ENCODE results near the gene ADAMTS14.

The ADAMTS14 gene

GRCh38 chr10:70730955-70731354 is 58.6 kb downstream of the ADAMTS14 start:
- no peak for DNase-seq (ENCODE audit: low read depth, low spot score)

DNA sequence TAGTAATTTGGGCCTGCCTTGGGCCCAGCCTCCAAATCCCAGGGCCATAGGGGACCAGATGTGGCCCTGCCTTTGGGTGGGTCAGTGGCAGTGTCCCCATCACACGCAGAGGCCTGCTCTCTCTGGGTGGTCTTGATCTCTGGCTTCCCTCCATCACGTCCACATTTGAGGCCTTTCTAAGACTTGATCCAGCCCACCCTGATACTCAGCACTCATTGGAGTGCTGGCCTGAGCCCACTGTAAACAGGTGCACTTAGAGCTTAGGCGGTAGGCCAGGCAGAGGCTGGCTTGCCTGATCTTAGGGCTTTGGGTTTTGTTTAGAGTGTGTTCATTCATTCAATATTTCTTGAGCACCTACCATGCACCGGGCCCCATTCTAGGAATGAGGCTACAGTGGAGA is 60.3 kb downstream of the ADAMTS14 start:
- no peak for DNase-seq (ENCODE audit: low read depth, low spot score)

DNA sequence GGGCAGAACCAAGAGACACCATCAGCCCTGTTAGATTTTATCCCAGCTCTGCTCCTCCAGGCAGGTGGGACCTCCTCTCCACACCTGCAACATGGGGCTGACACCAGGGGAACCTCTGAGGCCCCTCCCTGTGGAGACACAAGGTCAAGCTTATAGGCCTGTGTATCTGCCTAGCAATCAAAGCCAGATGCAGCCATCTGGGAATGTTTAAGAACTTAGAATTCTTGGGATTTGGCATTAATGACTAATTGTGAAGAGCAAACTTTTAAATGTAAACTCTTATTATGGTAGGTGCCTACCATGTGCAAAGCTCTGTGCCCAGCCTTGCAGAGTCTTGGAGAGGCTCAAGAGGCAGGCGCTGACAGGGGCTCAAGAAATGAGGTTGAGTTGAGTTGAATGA is 60.7 kb downstream of the ADAMTS14 start:
- no peak for DNase-seq (ENCODE audit: low read depth, low spot score)

DNA sequence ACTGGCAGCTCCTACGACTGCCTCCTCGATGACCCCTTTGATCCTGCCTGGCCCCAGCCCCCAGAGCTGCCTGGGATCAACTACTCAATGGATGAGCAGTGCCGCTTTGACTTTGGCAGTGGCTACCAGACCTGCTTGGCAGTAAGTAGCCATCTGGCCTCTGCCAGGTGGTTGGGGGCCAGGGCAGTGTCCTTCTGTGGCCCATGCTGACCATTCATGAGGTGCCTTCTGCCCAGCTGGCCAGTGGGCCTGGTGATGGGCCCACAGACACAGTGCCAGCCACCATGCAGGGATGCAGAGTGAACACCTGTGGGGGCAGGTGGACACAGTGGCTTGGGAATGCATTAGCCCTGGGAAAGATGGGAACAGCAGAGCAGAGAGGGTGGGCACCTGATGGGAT is 62.9 kb downstream of the ADAMTS14 start:
- no peak for DNase-seq (ENCODE audit: low read depth, low spot score)

- DNase-seq (ENCODE audit: low read depth, low spot score), result no peak
Measured at GRCh38 chr10:70736525-70736924, 64.2 kb downstream of the ADAMTS14 start.

GRCh38 chr10:70737250-70737649 is 64.9 kb downstream of the ADAMTS14 start:
- no peak for DNase-seq (ENCODE audit: low read depth, low spot score)

DNA sequence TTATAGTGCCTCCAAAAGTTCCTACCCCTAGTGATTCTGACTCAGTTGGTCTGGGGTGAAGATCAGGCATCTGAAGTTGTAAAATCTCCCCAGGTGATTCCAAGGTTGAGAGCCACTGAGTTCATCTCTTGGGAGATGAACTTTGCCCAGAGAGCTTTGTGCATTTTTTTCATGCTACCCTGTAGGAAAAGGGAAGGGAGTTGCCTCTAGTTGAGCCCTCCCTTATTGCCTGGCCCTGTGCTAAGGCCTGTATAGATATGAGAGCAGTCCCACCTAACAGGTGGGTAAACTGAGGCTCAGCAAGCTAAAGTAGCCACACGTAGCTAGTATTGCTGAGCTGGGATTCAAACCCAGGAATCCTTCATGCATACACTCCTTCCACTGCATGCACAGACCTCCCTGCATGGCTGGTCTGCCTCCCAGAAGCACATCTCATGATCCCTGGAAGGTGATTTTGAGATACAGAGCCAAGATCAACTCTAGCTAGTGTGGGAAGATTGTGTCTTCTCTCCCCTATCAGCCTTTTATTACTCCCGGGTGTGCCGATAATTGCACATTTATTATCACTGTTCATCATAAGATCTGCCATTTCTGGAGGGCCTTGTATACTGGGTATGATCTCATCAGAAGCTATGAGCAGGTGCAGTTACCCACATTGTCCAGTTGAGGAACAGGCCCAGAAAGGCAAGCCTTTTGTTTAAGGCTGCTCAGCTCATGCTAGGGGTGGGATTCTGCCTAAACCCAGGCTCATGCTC is 65.9 kb downstream of the ADAMTS14 start:
- DNase-seq (ENCODE audit: low read depth, low spot score), result no peak

GRCh38 chr10:70738761-70739121 is 66.4 kb downstream of the ADAMTS14 start:
- DNase-seq (ENCODE audit: low read depth, low spot score), result no peak

- no peak for DNase-seq (ENCODE audit: low read depth, low spot score)
Measured at GRCh38 chr10:70740406-70741288, 68.3 kb downstream of the ADAMTS14 start.

DNA sequence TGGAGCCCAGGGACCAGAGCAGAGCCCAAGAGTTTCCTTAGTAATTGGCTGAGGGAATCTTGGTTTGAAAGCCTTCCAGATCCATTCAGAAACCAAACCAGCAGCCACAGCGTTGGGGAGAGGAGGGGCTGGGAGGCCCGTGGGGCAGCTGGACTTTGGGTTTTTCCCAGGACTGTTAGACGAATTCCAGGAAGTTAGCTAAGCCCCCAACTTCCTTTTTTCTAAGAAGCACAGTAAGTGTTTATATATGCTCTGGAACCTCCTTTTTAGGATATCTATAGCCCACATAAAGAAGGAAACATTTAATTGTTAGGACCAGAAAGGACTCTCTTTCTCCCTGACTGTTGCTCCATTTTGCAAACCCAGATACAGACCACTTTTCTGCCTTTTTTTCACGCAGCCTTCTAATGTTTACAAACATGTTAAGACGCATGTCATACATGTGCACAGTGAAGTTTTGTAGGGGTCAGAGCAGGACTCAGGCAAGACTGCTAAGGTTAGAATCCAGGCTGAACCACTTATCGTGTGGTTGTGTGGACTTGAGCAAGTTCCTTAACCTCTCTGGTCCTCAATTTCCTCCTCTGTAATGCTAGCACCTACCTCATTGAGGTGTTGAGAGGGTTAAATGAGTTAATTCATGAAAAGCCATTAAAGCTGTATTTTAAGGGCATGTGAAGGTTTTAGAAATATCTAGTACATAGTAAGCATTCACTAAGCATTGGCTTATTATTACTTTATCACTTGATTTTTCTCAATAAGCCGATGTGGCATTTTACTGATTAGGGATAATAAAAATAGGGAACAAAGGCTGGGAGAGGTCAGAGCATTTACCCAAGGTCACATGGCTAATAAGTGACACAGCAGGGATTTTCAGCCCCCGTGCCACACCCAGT is 70.5 kb downstream of the ADAMTS14 start:
- no peak for DNase-seq (ENCODE audit: low read depth, low spot score)

DNA sequence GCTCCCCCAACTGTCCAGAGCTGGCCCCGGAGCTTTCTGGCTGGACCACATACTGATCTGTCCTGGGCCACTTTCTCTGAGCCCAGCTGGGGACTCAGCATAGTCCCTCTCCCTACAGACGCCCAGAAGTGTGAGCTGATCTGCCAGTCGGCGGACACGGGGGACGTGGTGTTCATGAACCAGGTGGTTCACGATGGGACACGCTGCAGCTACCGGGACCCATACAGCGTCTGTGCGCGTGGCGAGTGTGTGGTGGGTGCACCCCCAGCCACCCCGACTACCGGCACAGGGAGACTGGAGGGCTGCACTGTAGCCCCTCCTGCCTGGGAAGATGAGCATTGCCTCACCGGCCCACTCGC is 71.1 kb downstream of the ADAMTS14 start:
- no peak for DNase-seq (ENCODE audit: low read depth, low spot score)

GRCh38 chr10:70743879-70744278 is 71.6 kb downstream of the ADAMTS14 start:
- DNase-seq (ENCODE audit: low read depth, low spot score), result no peak

GRCh38 chr10:70744617-70745143 is 72.4 kb downstream of the ADAMTS14 start:
- DNase-seq (ENCODE audit: low read depth, low spot score), result no peak

DNA sequence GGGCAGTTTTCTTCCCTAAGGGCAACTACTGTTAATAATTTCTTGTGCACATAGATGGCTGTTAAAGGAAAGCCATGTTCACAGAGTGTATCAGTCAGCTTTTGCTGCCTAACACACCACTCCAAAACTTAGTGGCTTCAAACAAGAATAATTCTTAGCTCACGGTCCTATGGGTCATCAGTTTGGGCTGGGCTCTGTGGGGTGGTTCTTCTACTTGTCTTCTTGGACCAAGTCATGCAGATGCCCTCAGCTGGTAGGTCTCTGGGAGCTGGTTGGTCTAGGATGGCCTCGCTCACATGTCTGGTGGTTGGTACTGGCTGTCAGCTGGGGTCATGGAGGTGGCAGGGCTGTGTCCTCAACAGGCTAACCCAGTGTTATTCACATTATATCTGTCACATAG is 73.2 kb downstream of the ADAMTS14 start:
- no peak for DNase-seq (ENCODE audit: low read depth, low spot score)

GRCh38 chr10:70747192-70747965 is 75.1 kb downstream of the ADAMTS14 start:
- no peak for DNase-seq (ENCODE audit: low read depth, low spot score)

DNA sequence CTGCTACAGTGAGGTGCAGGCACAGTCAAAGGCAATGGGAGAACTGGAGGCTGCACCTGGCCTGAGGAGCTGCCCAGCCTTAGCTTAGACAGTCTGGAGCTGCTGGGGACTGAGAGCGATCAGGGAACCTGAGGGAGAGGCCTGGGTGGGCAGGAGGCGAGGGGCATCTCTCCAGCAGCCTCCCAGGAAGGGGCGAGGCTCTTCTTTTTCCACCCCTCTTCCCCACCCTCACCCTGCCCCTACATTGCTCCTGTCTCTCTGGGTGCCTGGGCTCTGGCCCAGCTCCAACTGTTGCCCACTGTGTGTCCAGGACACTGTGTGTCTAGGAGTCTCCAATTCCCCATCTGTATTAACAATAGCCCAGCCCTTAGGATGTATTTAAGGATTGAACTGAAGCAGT is 76.0 kb downstream of the ADAMTS14 start:
- DNase-seq (ENCODE audit: low read depth, low spot score), result no peak

DNA sequence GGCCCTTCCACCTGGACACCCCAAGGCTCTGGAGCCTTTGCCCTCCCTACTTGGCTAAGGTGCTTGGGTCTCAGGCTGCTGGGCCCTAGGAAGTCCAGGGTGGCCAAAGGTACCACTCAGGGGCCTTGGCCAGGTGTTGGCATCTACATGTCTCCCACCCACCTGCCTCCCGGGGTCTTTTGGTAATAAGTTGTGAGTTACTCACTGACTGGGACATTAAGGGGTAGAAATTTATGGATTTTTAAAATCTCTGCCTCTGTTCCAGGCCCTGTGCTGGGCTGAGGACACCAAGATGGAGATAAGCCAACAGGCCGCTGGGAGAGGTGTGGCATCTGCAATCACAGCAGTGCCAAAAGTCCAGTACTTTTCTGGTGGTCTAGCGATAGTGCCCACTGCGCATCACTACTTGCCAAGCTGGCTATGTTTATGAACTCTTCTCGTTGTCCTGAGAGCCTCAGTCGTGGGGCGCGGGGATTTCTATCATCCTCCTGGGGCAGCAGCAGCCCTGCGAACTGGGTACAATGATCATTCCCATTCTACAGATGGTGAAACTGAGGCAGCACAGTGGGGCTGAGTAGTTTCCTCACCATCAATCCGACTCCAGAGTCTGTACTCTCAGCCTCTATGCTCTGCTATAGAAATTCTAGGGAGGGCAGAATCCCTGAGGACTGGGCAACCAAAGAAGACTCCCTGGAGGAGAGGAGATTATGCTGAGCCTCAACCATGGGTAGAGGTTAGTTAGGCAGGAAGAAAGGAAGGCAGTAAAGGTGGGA is 76.7 kb downstream of the ADAMTS14 start:
- DNase-seq (ENCODE audit: low read depth, low spot score), result no peak

GRCh38 chr10:70749756-70750155 is 77.5 kb downstream of the ADAMTS14 start:
- no peak for DNase-seq (ENCODE audit: low read depth, low spot score)

GRCh38 chr10:70750156-70750703 is 77.9 kb downstream of the ADAMTS14 start:
- DNase-seq (ENCODE audit: low read depth, low spot score), result no peak

GRCh38 chr10:70751356-70751755 is 79.0 kb downstream of the ADAMTS14 start:
- DNase-seq (ENCODE audit: low read depth, low spot score), result no peak
